GM18909 (cell line): ENCODE measurements around the gene AP1S3.
A peak's percentile ranks its signal among the peaks of the same experiment; 100 is the strongest.

Experiments
- ATAC-seq: cut with Tn5 transposase; IDR thresholded peaks from one replicate; pipeline ENCODE4 v1.9.1; 2021; ENCODE audit warnings: mild to moderate bottlenecking; ENCODE audit not compliant: unreplicated experiment, poor library complexity

Gene AP1S3

GRCh38 chr2:223727562-223727961 lies 109.8 kb downstream of the AP1S3 start:
- ATAC-seq = peak; percentile 89

DNA sequence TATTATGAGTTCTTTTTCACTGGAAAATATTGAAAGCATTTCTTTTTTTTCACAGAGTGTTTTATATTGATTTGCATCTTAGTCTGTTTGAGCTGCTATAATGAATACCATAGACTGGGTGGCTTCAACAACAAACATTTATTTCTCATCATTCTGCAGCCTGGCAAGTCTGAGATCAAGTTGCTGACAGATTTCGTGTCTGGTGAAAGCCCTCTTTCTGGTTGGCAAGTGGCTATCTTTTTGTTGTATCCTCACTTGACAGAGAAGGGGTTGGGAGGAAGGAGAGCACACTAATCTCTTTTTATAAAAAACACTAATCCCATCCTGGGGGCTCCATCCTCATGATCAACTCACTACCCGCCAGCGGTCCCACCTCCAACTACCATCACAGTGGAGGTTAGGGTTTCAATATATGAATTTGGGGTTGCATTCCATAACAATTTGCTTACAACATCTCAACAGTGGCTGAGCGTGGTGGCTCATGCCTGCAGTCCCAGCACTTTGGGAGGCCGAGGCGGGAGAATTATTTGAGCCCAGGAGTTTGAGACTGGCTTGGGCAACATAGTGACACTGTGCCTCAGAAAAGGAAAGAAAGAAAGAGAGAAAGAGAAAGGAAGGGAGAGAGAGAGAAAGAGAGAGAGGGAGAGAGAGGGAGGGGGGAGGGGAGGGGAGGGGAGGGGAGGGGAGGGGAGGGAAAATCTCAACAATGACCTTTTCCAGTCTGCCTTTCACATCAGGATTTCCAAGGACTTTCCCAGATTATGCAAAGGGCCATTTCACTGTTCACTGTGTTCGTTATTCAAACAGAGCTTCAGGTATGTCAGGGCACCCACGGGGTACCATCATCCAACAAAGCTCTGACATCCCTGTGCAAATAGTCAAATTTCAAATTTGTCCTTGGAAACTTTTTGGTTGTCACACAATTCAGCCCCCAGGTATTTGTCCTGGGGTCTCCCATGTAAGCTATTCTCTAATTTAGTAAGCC lies 111.1 kb downstream of the AP1S3 start:
- ATAC-seq = no peak

GRCh38 chr2:223725494-223725893 lies 111.9 kb downstream of the AP1S3 start:
- no peak for ATAC-seq

DNA sequence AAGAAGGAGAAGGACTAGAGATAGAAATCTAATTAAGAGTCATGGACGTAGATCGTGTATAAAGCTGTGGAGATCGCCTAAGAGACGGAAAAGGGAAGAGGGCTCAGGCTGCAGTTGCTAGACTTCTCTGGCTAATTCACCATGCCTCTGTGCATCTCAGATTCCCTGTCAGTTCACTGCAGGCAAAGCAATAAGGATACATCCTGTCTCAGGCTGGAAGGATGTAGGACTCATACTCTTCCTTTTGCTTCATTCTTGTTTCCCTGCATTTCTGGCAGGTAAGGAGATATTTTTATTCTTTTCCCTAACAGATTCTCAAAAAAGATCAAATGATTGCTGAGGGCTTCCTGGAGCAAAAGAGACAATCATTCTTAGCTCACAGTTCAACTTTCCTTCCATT lies 112.5 kb downstream of the AP1S3 start:
- no peak for ATAC-seq

GRCh38 chr2:223723954-223724411 lies 113.4 kb downstream of the AP1S3 start:
- no peak for ATAC-seq

DNA sequence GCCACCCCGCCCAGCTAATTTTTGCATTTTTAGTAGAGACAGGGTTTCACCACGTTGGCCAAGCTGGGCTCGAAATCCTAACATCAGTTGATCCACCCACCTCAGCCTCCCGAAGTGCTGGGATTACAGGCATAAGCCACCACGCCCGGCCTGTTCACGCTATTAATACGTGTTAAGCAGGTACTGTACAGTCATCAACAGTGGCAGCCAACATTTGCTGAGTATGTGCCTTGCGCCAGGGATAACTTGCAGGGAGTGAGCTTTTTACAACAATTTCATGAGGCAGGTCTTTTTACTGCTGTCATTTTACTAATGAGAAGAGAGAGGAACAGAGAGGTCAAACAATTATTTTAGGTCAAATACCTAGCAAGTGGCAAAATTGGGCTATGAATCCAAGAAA lies 115.2 kb downstream of the AP1S3 start:
- no peak for ATAC-seq

DNA sequence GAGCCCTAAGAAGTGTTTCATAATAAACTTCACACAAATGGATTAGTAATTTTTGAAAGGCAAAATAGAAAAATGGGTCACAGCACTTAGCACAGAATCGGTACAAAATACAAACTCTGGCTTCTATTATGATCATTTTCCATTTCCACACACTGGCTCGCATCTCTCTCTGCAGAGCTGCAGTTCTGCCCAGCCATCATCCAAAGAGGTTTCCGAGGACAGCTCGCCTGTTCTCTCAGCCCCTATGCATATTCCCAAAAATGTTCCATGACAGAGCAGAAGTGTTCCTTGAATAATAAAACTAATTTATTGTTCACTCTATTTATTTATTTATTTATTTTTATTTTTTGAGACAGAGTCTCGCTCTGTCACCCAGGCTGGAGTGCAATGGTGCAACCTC lies 115.6 kb downstream of the AP1S3 start:
- ATAC-seq = no peak

GRCh38 chr2:223720367-223720766 lies 117.0 kb downstream of the AP1S3 start:
- no peak for ATAC-seq

- no peak for ATAC-seq
These were observed 124.7 kb downstream of the AP1S3 start for GRCh38 chr2:223712642-223713041.

DNA sequence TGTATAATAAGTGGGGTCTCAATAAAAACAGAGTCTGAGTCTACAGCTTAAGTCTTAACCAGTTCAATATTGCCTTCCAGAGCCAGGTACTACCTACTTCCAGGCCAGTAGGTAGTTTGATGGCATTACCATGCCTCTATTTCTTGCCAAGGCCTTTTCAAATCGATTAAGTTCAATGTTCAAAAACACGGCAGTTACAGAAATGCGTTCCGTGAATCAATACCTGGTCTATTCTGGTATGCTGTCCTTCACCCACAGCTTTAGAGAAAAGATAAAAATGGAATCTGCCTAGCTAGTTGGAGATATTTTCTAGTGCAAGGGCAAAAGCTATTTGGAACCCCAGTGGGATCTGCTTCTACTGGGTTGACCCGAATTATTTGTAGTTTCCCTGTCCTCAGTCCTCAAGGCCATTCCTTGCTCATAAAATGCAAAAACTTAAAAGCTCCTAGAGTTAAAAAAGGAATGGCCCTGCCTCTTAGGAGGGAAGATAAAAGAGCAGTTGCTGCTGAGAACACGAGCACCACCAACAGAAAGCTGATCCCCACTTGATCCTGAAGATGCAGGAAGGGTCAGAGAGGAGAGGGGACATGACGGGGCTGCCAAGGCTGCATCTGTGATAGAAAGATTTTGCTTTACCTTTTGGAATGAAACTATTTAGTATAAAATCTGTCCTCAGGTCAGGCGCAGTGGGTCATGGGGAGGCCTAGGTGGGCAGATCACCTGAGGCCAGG lies 125.6 kb downstream of the AP1S3 start:
- no peak for ATAC-seq
